ENCODE measurements around the gene KCNJ9. TPM values are rescaled to one million over a fixed set of nuclear protein-coding genes. Genes with fewer than 3 reads are reported as not detected.

KCNJ9 gene
- polyA plus RNA-seq, 3 donors = 0.05 to 0.13 (median 0.09) TPM

DNA sequence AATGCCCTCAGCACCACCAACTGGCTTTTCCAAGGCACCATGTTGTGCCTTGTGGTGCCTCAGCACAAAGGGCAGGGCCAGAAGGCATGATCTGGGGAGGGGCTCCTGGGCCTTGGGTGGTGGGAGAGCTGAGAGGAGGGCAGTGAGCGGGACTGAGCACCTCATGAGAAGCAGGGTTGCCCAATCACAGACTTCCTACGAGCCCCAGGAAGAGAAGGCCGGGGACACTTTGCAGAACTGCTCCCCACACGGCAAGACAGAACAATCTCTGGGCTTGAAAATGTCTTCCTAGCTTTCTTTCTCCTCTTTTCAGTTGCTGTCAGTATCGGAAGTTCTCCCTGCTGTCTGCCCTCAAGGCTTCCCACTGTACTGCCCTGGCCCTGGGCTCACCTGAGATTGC lies 18.2 kb upstream of the KCNJ9 start:
- DNase-seq (ENCODE audit: extremely low read depth in 1 of 11, low read depth in 9 of 11, low spot score in 4 of 11) = no peak

DNA sequence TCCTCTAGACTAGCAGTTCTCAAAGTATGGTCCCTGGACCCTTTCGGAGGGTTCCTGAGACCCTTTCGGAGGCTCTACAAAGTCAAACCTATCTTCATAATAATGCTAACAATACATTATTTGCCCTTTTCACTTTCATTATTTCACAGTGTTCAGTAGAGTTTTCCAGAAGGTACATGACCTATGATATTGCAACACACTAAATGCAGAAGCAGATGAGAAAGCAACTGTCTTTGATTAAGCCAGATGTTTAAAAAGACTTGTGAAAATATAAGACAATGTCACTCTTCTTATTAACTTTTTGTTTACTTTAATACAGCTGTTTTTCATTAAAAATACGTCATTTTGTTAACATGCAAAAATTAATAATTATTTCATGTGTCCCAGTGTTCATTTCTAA lies 17.2 kb upstream of the KCNJ9 start:
- no peak for DNase-seq (ENCODE audit: extremely low read depth in 1 of 11, low read depth in 9 of 11, low spot score in 4 of 11)

DNA sequence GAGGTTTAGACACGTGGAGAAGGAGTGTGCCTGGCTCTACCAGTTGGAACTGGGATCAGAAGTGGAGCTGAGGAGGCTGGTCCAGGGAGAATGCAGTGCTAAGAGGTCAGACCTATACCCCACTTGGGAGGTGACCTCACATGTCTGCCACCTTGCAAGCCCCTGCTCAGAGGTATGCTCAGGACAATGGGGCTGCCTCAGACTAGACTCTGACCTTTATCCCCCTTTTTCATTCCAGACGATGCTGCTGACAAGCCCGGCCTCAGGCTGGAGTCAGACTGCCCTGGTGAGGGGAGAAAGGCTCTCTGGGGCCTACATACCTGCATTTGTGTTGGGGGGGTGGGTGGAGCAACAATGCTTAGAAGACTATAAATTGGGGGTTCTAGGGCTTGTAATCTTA lies 16.6 kb upstream of the KCNJ9 start:
- no peak for DNase-seq (ENCODE audit: extremely low read depth in 1 of 11, low read depth in 9 of 11, low spot score in 4 of 11)

DNA sequence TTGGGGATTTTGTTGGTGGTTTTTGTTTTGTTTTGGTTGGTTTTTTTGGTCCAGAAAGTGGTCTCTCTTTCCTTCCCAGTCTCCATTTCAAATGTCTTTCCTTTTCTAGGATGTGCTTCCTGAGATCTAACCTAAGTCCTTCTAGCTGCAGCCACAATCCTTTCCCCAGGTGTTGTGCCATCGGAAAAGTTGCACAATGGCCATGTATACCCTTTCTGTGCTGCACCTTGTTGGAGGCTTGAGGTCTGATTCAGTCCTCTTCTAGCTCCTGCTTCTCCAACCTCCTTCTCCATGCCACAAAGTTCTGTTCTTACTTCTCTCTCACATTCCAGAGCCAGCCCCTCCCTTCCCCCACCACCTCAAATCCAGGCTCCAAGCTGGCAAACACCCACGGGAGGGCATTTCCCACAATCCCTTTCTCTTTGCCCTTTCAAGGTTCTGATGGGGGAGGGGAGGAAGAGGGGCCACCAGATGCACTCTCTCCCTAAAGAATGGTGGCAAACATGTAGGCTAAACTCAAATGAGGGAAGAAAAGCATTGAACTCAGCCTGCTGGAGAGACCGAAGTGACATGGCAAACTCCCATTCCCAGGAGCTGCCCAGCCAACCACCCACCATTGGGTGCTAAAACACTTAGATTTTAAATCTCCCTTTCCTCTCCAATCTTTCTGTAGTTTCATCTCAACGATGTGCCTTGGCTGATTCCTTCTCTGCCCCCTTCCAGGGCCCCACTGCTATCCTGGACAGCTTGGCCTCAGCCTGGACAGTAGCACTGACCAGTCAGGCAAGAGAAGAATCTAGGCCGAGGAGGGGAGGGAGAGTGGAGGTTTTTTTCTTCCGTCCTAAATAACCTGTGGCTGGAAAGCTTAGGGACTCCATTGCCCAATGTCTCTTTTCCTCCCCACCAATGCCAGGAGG lies 14.3 kb upstream of the KCNJ9 start:
- no peak for DNase-seq (ENCODE audit: extremely low read depth in 1 of 11, low read depth in 9 of 11, low spot score in 4 of 11)

DNA sequence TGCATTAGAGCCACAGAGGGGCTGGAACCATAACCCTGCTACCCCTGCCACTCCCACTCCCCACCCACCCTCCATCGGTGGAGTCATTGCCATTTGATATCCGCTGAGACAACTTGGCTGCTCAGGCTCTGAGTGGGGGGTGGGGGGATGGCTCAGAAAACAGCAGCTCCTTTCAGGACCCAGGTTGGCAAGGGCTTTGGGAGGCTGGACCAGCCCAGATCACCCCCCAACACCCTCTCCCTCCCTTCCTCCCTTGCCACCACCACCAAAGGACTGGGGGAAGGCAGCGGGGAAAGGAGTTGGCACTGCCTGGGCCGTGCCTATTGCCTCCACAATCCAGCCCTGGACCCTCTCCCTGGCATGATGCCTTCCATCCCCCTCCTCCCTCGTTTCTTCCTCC lies 13.1 kb upstream of the KCNJ9 start:
- no peak for DNase-seq (ENCODE audit: extremely low read depth in 1 of 11, low read depth in 9 of 11, low spot score in 4 of 11)

- no peak for DNase-seq (ENCODE audit: extremely low read depth in 1 of 11, low read depth in 9 of 11, low spot score in 4 of 11)
Measured at GRCh38 chr1:160069460-160070231, 11.7 kb upstream of the KCNJ9 start, which contains the start of gene KCNJ10. Gene KCNJ10, minus strand, starts transcription at chr1:160070160. Its CDS starts 27,628 bp downstream, at chr1:160042532.

DNA sequence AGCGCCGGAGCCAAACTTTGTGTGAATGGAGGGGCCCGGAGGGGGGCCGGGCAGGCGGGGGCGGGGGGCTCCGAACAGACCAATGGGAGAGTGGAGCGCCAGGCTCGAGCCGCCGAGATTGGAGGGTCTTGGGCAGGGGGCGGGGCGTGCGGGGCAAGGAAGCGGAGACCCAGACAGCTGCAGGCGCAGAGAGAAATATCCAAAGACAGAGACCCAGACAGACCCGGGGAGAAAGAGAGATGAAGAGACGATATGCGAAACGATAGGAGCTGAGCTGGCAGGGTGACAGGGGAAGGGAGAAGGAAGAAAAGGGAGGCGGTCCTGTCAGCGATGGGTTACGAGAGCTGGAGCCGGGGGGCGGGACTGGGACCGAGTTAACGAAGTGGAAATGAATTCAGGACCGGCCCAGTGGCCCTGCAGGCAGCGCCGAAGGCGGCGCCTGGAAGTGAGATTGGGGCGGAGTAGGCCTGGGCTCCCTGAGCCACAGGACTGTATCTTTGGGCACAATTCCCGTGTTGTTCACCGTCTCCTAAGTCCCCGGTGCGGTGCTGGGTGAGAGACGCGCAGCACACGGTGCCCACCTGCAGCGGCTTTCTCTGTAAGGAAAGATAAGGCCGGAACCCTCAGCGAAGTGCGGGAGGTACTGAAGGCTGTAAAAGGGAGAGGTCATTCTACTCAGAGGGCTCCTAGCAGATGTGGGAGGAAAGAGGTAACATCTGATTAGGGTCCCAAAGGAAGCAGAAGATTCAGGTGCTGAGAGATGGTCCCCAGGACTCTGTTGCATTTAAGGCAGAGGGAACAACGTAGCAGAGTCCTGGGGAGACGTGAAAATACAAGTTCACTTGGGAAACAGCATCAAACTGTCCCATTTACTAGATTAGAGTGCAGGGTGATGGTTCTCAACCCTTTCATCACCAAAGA lies 10.8 kb upstream of the KCNJ9 start:
- DNase-seq (ENCODE audit: extremely low read depth in 1 of 11, low read depth in 9 of 11, low spot score in 4 of 11) = peak in 6 of 11 donors; percentile 47 to 60 (median 55)

DNA sequence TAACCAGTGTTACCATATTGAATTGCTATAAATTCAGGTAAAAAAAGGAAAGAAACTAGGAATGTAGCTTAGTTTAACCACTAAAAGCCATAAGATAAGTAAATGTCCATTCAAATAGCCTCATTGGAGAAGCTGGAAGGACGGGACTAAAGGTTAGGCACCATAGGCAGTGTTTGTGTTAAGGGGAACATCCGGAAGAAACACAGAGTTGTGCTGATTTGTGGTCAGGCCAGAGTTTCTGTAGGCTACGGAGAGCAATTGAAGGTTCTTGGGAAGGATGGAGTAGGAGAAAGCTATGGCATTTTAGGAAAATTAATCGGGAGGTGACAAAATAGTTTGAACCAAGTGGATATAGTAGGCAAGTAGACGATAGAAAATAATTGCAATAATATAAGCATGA lies 10.0 kb upstream of the KCNJ9 start:
- DNase-seq (ENCODE audit: extremely low read depth in 1 of 11, low read depth in 9 of 11, low spot score in 4 of 11) = no peak

- DNase-seq (ENCODE audit: extremely low read depth in 1 of 11, low read depth in 9 of 11, low spot score in 4 of 11) = no peak
Measured at GRCh38 chr1:160074865-160075264, 6.5 kb upstream of the KCNJ9 start.

DNA sequence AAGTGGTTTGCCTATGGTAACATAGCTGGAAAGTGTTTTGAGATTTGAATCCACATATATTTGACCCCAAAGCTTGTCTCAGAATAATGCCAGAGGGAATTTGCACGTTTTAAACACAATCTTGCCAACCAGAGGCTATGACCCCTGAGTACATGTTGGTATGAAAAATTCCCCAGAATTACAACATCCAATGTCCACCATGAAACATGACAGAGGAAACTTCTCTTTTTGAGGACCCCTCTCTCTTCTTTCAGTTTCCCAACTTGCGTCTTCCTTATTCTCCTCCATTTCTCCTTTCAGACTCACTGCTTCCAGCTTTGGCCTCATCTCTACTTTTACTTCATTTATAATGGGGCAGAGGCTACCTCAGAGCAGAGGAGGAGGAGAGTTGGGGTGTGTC lies 5.5 kb upstream of the KCNJ9 start:
- no peak for DNase-seq (ENCODE audit: extremely low read depth in 1 of 11, low read depth in 9 of 11, low spot score in 4 of 11)

GRCh38 chr1:160076295-160076694 lies 5.0 kb upstream of the KCNJ9 start:
- no peak for DNase-seq (ENCODE audit: extremely low read depth in 1 of 11, low read depth in 9 of 11, low spot score in 4 of 11)

DNA sequence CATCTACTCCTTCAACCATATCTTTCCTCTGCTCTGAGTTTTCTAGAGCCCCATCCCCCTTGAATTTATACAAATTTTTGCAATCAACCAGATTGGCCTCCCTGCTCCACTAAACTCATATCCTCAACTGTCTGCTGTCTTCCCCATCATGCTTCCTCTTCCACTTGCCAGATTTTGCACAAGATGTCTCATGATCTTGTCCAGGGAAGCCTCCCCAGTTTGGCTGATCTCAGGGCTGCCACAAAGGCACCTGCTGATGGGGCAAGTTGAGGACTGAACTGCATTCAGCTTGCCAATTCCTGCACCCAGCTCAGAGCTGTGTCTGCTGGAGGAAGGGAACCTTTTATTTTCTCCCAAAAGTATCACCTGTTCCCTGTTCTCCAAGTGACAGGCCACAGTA lies 3.9 kb upstream of the KCNJ9 start:
- DNase-seq (ENCODE audit: extremely low read depth in 1 of 11, low read depth in 9 of 11, low spot score in 4 of 11) = no peak

DNA sequence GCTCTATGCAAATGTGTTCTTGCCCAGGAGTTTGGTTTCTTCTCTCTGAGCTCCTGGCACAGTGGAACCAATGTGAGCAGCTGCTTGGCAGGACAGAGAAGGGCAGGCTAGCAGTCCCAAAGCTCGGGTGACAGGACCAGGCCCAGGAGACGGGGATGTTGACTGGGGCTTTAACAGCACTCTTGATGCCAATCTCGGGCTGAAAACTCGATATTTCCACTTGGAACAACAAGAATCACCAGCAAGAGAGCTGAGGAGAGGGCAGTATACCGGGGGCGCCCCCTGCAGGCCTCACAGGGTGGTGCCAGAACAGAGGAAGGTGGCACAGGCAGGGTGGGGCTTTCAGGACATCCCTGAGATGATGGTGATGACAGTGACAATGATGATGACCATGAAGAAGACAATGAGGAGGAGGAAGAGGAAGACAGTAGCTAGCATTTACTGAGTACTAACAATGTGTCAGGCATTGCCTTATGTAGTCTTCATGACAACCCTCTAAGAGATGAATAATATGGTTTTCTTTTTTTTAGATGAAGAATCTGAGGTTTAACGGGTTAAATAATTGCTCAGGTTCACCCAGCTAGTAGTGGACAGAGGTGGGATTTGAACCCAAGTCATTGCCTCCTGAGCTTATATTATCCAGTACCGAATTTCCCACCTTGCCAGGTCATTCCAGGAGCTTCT lies 2.7 kb upstream of the KCNJ9 start:
- DNase-seq (ENCODE audit: extremely low read depth in 1 of 11, low read depth in 9 of 11, low spot score in 4 of 11) = no peak

DNA sequence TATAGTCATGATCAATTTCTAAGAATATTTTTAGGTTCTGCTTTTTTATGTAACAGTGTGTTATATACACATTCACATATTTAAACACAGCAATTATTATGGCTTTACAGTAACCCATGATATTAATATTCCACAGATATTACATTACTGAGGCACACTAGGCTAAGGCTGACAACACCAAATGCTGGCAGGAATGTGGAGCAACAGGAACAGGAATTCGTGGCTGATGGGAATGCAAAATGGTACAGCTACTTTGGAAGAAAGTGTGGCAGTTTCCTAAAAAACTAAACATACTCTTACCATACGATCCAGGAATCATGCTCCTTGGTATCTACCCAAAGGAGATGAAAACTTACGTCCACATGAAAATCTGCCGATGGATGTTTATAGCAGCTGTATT lies 1.9 kb upstream of the KCNJ9 start:
- DNase-seq (ENCODE audit: extremely low read depth in 1 of 11, low read depth in 9 of 11, low spot score in 4 of 11) = no peak

DNA sequence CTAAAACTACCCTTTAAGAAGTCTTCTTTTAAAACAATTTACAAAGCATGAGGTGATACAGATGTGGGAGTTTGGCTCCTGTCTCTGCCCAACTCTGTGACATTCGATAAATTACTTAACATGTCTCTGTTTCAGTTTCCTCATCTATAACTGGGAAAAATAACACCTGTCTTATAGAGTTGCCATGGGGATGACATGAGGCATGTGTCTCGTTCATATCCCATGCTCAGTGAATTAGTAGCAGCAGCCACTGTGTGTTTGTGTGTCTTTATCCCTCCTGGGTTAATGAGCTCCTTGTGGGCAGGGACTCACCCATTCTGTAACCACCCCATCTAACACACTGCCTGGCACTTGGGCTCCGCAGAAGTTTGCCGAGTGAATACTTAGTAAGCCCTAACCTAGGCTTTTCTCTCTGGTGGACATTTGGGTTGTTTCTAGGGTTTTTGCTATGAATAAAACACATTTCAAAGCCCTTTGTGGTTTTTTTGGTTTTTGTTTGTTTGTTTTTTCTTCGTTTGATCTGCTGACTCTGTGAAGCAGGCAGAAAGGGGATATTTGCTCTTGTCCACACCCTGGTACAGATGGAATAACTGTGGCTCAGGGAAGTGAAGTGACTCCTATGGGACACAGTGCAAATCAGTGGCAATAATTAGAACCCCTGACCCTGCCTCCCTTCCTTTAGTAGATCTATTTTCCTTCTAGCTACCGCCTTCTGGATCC lies 797 bp upstream of the KCNJ9 start:
- DNase-seq (ENCODE audit: extremely low read depth in 1 of 11, low read depth in 9 of 11, low spot score in 4 of 11) = no peak

- DNase-seq (ENCODE audit: extremely low read depth in 1 of 11, low read depth in 9 of 11, low spot score in 4 of 11) = no peak
Measured at GRCh38 chr1:160082487-160082886, 1.1 kb downstream of the KCNJ9 start.

DNA sequence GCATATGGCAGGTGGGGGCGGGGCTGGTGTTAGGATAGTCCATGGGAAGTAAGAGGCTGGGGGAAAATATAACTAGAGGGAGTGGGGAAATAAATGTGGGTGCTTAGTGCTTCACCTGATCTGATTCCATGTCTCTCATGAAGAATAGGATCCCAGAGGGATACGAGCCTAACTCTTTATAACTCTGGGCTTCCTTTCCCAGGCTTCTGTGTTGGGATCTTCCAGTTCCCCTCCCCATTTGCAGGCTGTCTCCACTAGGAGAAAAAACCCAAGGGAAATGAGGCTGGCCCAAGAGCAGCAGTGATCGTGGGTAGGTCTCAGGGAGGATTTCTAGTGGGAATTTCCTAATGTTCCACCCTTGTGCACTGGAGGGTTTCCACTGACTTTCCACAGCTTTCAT lies 1.6 kb downstream of the KCNJ9 start:
- no peak for DNase-seq (ENCODE audit: extremely low read depth in 1 of 11, low read depth in 9 of 11, low spot score in 4 of 11)
